Activated CD8-positive, alpha-beta memory T cell treated with anti-CD3 and anti-CD28 coated beads, Interleukin-2, amount 50 U/mL, for 24 hours (primary cell): Measurements from ENCODE around the gene CALU.

Experiments
- DNase-seq: peaks from one replicate; pipeline ENCODE4 v3.0.0-alpha.2; 2020; ENCODE audit errors: extremely low read depth

Gene CALU

GRCh38 chr7:128724743-128725142 is 14.4 kb upstream of the CALU start:
- DNase-seq, result no peak

- DNase-seq, result no peak
Measured at GRCh38 chr7:128725531-128725930, 13.6 kb upstream of the CALU start.

- no peak for DNase-seq
Measured at GRCh38 chr7:128726059-128726736, 13.0 kb upstream of the CALU start.

GRCh38 chr7:128726737-128727072 is 12.5 kb upstream of the CALU start:
- no peak for DNase-seq

DNA sequence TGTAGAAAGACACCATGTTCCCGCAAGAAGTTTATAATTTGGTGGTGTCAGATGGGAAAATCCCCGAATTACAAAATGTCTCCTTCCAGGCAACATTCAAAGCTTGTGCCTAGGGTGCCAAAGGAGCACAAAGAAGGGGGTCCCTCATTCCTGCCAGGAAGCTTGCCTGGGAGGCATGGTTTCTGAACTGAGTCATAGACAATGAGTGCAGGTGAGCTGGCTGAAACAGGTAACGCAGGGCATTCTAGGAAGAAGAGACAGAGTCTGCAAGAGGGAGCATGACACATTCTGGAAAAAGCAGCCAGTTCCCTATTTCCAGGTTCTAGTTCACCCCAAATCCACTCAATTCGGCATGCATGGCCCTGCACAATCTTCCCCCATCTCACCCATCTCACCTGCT is 11.9 kb upstream of the CALU start:
- DNase-seq, result no peak

DNA sequence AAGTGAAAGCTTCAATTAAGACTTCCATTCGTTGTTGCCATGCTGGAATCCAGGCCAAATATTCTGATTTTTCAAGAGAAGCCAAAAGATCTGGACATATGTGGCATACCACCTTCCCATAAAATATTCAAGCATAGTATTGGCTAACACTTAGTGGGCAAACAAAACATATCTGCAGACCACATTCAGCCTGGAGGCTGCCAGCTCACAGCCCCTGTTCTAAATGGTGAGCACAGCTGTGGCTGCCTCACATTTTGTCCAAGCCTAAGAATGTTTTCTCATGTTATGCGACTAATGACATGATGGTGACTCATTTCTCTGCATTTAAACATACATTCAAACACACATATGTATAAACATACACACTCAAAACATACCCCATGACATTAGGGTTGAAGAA is 10.6 kb upstream of the CALU start:
- no peak for DNase-seq

GRCh38 chr7:128729494-128729893 is 9.7 kb upstream of the CALU start:
- no peak for DNase-seq

DNA sequence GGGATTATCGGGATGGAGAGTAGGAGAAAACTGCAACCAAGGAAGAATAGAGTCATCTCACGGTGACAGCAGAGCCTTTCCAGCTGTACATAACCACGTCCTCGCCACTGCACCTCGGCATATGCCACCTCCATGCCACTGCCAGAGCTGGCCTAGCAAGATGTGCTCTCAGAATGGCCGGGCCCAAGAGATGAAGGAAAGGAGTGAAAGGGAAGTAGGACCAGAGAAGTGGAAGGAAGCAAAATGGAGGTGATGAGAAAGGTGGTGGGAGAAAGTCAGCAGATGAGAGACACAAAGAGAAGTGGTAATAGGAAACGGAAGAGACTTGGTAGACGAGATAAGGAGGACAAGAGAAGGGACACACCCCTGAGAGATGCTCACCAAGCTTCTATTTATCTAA is 8.0 kb upstream of the CALU start:
- no peak for DNase-seq

DNA sequence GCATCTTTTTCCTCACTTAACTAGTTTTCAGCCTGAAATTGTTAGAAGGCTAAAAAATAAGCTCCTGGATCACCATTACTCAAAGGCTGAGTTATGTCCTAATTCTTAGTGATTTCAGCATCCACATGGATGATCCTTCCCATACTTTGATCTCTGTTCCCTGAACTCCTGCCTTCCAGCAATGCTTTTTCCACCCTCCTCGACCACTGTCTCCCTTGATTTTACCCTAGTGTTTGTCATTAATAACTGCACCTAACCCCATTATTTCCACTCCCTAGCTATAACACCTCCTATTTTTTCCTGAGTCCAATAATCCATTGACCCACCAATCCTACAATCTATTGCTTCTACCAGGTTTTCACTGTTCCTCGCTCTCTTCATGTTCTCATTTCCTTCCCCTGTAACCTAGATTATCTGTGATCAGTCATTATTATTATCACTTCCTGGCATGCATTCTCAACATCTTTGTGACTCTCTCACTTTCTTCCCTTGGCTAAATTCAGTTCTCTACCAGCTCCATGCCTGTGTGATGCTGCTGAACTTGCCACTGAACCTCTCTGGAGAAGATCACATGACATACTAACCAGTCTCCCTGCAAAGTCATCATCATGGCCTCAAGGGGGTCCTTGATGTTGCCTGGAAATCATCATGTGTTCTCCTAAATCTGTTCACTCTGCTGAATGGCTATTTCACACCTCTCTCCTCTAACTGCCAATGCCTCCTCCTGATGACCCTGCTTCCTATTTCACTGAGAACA is 6.5 kb upstream of the CALU start:
- no peak for DNase-seq

DNA sequence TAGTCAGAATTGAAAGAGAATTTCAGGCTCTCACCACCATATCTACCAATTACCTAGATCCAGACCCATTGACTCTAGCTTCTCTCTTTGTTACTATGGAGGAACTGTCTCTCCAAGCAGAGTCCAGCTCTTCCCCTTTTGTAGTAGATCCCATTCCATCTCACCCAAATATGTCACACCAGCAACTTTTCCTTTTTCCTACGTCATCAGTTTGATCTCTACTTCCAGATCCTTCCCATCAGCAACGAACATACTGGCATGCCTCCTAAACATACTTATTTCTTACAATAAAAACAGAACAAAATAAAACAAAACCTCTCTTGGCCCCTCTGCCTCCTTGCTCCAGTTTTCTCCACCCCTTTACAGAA is 5.9 kb upstream of the CALU start:
- no peak for DNase-seq

- no peak for DNase-seq
Measured at GRCh38 chr7:128734890-128735289, 4.3 kb upstream of the CALU start.

DNA sequence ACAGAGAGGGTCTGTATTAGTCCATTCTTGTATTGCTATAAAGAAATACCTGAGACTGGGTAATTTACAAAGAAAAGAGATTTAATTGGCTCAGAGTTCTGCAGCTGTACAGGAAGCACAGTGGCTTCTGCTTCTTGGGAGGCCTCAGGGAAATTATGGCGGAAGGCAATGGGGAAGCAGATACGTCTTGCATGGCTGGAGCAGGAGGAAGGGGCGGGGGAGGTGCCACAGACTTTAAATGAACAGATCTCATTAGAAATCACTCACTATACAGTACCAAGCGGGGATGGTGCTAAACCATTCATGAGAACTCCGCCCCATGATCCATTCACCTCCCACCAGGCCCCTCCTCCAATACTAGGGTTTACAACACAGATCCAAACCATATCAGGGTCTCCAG is 3.7 kb upstream of the CALU start:
- no peak for DNase-seq

- no peak for DNase-seq
Measured at GRCh38 chr7:128737441-128737840, 1.7 kb upstream of the CALU start.

DNA sequence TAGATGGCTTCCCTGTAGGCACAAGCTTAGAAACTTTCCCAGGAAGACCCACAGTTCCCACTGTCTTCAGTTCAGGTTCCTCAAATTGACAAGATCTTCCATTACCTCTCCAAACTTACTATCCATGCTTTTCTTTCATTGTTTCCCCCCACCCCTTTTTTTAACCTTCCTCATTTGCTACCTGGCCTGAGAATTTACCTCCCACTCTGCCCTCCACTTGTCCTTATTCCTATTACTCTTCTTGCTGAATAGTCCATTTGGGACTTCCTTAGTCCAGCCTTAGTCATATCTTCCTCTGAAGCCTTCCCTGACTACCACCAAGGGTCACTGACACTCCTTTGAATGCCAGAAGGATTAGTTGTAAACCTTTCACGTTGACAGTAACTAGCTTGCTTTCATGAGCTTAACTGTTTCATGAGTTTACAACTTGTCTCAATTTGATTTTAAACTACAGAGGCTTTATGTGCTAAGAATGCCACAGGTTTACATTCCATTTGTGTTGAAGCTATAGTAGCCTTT is 1.2 kb upstream of the CALU start:
- DNase-seq, result no peak

- DNase-seq, result no peak
Measured at GRCh38 chr7:128738570-128739047, 550 bp upstream of the CALU start.

DNA sequence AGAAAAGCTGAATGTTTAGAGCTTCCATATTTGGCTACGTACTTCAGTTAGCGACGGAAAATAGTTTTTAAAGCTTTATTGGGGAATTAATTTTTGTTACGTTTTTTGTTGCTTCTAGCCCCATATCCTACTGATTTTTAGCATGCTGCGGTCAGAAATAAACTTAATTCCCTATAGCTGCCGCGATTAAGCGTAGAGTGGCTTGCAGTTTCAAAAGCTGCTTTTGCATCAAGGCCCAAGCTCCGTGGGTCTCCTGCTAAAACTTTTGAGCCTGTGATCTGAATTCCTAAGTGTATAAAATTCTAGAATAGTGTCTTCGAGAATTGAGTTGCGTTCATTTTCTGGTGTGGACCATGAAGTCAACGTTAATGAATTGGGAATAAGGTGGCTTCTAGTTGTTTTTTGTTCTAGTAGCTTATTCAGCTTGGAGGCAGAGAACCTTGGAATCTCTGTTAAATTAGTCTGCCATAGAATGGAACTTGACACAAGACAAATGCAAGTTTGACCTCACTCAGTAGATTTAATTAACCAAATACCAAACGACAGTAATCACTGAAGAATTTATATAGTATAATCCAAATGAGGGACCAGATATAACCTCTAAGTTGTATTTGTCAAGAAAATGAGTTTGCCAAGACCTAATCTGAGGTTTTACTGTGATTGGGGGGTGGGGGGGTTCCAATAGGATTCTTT is 977 bp downstream of the CALU start:
- no peak for DNase-seq

GRCh38 chr7:128740996-128741395 is 1.8 kb downstream of the CALU start:
- no peak for DNase-seq

DNA sequence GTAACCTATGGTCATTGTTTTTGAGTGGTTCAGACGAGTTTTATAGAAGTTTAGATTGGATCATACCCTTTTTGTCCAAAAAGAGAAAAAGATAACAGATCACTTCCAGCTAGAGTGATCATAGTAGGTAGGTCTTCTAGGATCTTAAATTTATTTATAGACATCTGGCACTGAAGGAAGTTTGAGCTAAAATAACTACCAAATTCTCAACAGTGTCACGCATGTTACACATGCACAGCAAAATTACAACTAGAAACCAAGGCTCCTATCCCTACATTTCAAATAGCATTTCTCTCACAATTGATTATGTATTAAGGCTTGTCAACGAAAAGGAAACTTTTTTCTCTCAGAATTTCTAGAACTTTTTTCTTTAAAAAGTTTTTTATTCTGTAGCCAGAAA is 2.3 kb downstream of the CALU start:
- no peak for DNase-seq

DNA sequence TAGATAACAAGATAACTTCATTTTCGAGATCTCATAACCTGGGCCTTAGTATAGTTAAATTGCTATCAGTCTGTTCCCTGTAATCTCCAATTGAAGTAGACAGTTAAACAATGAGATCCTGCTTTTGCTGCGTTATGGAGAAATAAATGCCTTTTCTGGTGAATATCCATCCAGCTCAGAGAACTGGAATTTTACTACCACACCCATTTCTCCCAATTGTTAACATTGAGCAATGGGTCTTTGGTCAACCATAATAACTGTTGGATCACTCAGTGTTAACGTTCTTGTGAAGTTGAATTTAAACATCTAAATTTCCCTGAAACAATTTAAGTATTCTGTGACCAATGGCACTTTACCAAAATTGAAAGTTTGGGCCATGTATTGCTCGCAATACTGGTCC is 3.0 kb downstream of the CALU start:
- no peak for DNase-seq

DNA sequence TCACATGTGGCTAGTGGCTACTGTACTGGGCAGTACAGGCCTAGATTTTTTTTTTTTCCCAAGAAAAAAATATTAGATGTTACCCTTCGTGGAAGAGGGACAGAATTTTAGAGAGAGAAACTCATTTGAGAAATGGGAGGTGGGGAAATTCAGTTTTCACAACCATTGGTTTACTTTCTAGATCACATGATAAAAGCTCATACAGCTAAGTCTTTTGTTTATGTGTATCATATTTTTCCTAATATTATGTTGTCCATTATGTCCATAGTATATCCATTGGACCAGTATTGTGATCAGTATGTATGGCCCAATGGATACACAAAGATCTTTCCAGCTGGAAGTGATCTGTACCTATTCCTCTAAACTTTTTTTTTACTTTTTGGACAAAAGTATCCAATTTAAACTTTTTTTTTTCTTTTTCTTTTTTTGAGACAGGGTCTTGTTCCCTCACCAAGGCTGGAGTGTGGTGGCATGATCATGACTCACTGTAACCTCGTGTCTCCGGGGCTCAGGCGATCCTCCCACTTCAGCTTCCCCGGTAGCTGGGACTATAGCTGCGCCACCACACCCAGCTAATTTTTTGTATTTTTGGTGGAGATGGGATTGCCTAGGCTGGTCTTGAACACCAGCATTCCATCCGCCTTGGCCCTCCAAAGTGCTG is 4.1 kb downstream of the CALU start:
- DNase-seq, result no peak

- DNase-seq, result no peak
Measured at GRCh38 chr7:128744366-128744905, 5.3 kb downstream of the CALU start.

DNA sequence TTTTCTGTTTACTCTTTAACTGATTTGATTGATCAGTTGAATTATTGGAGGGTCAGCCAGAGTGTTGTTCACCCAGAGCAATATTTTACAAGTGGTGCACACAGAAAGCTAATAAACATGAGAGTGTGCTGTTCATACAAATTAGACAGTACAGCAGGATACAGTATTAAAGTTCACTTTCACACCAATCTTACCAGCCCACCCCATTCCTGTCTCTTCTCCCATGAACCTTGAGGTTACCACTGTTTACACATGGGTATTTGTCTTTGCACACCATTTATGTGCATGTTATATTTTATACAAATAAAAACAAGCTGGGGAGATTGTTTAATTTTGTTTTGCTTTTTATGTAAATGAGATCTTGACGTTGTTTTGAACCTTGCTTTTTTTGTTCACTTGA is 6.5 kb downstream of the CALU start:
- no peak for DNase-seq
